Occipital lobe (tissue), 2 donors: ENCODE data around the gene APBA2. TPM values are rescaled to one million over a fixed set of nuclear protein-coding genes. Genes with fewer than 3 reads are reported as not detected.

Source experiments
- DNase-seq: peaks from one replicate; lab custom pipeline; 2025; lab: John Stamatoyannopoulos, UW
- total RNA-seq: library from RNA; depleted of rRNA; stranded (reverse); fragments of >200 nt; gene quantifications from one replicate; pipeline ENCODE4 v1.2.3, GENCODE V29; 2014

APBA2 gene
- total RNA-seq, 1 donor from 2014 or later, result 108 TPM

DNA sequence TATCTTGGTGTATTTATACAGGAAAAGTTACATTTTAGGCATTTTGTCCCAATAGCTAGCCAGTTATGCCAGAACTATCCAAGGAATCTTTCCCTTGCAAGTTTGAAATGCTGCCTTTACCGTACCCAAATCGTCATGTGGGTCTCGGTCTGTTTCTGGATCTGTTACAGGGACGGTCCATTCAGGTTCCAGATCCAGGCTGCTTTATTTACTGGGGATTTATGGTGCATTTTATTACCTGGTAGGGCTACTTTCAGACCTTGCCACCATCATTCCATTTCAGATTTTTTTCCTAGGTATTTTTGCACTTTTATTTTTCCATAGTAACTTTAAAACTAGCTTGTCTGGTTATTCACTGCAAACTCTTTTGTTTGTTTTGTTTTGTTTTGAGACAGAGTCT is 197.4 kb downstream of the APBA2 start:
- no peak for DNase-seq

GRCh38 chr15:29083858-29084257 is 198.1 kb downstream of the APBA2 start:
- DNase-seq, result no peak

- DNase-seq, result no peak
Observed at GRCh38 chr15:29086001-29086400, 200.2 kb downstream of the APBA2 start.

GRCh38 chr15:29086891-29087290 is 201.1 kb downstream of the APBA2 start:
- DNase-seq, result no peak

GRCh38 chr15:29087521-29088285 is 201.9 kb downstream of the APBA2 start:
- no peak for DNase-seq

DNA sequence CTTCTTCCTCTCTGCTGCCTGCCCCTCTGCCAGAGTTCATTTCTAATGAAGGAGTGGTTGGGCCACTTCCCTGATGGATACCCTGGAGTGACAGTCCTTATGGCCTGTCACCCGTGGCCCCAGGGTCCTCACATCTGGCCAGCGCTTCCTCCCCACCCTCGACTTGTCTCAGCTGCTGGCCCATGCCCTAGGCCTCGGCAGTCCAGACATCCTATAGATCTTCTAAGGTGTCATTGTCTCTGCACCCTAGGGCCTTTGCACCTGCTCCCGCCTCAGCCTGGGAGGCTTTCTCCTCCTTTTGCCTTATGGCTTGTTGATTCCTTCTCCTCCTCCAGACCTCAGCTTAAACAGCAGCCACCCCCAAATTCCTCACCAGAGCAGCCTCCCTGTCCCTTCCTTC is 202.9 kb downstream of the APBA2 start:
- no peak for DNase-seq

GRCh38 chr15:29089731-29090616 is 204.2 kb downstream of the APBA2 start:
- DNase-seq, result no peak

DNA sequence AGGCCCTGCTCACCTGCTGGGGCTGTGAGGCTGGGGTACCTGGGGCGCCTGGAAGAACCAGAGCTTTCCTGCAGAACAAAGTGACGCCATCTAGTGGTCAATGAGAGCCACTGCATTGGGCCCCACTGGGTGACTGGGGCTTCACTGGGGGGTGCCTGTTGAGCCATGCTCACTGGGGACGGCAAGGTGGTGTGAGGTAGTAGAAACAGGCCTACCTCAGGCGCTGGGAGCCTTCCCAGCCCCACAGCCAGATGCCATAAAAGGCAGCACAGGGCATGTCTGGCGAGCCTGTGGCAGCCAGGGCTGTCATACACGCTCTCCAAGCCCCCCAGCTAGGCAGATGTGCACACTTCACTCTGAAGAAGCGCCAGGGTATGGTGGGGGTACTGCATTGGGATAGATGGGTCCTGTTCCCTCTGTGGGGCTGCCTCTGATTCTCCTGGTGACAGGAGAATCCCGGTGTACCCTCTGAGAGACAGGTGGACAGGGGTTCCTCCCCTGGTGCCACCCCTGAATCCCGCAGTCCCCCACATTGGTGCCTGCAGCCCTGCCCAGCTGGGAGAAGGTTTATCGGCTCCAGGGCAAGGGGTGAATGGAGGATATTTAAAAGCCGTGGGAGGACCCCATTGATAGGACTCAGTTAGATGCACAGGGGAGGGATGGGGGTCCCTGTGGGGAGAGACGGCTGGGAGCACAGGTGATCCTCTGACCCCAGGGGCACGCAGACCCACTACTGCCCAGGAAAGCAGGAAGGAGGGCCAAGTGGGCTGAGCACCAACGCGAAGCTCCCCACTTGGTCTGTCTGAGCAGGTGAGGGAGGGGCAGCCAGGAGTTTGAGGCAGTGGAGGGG is 205.1 kb downstream of the APBA2 start:
- DNase-seq, result no peak

DNA sequence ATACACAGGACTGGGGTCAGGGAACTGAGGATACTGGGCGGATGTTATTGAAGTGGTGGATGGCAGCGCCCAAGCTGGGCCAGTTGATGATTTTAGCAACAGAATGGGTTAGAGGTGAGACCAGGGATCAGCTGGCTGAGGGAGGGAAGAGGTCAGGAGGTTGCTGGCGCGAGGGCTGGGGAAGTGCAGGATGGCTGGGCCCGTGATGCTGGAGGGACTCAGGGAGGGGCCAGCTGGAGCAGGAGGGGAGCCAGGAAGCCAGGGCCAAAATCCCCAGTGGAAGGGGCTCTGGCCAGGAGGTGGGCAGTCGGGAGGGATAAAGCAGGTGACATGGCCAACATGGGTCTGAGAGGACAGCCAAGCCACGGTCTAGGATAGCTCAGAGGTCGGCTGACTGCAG is 205.9 kb downstream of the APBA2 start:
- DNase-seq, result no peak

- DNase-seq, result no peak
Observed at GRCh38 chr15:29092376-29093064, 206.7 kb downstream of the APBA2 start.

DNA sequence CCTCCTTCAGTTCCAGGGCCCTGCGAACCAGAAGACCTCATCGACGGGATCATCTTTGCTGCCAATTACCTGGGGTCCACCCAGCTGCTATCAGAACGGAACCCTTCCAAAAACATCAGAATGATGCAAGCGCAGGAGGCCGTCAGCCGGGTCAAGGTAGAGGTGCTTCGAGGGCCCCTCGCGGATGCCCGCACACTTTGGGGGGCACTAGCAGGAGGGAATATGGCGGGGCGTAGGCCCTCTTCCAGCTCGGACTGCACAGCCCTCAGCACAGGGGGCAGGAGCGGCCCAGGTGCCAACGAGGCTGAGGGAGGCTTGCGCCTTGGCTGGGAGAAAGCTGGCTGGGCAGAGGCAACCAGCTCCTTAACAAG is 207.3 kb downstream of the APBA2 start:
- DNase-seq, result no peak

- no peak for DNase-seq
Observed at GRCh38 chr15:29093696-29094343, 208.0 kb downstream of the APBA2 start.

DNA sequence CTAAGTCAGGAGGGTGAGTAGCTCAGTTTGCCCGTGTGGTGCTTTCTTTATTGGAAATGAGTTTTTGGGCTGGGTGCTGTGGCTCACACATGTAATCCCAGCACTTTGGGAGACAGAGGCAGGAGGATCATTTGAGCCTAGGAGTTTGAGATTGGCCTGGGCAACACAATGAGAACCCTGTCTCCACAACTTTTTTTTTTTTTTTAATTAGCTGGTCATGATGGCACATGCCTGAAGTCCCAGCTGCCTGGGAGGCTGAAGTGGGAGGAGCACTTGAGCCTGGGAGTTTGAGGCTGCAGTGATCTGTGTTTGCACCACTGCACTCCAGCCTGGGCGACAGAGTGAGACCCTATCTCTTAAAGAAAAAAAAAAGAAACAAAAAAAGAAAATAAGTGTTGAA is 208.9 kb downstream of the APBA2 start:
- DNase-seq, result no peak

- no peak for DNase-seq
Observed at GRCh38 chr15:29095746-29096145, 210.0 kb downstream of the APBA2 start.

- no peak for DNase-seq
Observed at GRCh38 chr15:29097168-29097567, 211.4 kb downstream of the APBA2 start.

- DNase-seq, result no peak
Observed at GRCh38 chr15:29097971-29098370, 212.2 kb downstream of the APBA2 start.

- no peak for DNase-seq
Observed at GRCh38 chr15:29098652-29099051, 212.9 kb downstream of the APBA2 start.

DNA sequence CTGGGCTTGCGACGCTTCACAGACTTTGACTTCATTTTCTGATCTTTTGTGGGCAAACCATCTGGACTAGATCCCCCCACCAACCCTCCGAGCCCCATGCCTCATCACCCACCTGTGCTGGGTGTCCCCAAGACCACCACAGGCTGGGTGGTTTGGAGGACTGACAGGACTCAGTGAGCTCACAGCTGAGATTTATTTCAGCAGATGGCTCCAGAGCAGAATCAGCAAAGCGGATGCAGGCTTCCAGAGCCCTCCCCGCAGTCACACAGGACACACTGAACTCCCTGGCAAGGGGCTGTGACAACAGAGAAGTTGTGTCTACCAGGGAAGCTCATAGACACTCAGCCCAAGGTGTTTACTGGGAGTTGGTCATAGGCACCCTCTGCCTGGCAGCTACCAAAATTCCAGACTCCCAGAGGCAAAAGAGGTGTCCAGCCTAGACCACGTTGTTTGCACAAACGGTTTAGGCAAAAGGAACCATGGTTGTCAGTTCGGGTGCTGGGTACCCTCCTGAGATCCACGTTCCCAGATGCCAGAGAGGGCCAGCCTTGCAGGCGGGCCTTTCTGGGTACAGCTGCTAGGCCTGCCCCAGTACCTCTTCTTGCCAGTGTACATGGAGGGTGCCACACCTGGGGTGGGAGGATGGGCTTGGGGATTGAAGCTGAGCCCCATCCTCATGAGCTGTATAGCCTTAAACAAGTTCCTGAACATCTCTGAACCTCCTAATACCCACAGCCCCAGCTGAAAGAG is 213.5 kb downstream of the APBA2 start:
- no peak for DNase-seq

DNA sequence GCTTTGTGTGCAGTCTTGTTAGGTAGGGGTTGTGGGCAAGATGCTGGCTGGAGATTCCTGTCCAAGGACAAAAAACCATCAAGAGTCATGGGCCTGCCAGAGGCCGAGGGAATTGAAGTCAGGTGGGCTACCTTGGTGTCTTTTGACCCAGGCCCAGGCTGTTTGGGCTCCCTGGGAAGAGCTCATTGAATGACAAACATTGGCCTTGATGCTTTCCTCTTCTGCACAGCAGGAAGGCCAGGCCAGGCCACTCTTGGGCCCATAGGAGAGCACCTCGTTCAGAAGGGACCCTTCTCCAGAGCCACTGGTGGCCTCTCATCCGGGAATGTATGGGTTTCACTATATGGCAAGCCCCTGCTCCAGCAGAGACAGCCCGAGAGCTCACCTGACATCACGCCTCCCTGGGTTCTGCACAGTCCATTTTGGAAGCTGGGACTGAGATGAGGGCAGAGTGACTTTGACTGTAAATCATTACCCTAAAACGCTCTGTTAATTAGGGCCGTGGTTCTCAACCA is 214.8 kb downstream of the APBA2 start:
- no peak for DNase-seq

GRCh38 chr15:29101491-29101890 is 215.7 kb downstream of the APBA2 start:
- no peak for DNase-seq
